Naive thymus-derived CD8-positive, alpha-beta T cell (primary cell): Measurements from ENCODE around the gene SCMH1. TPM values are rescaled to one million over a fixed set of nuclear protein-coding genes. Genes with fewer than 3 reads are reported as not detected.
A peak's percentile ranks its signal among the peaks of the same experiment; 100 is the strongest.

Experiments
- ATAC-seq, 2 donors: fragments of 150-1000 bp; cut with Tn5 transposase in 1 of 2; sonication (Bioruptor Pico), chemical (Tn5 transposase) in 1 of 2; 1 replicate in 1 of 2; 2 replicates in 1 of 2; pipeline ENCODE4 v1.10.0; 2021; ENCODE audit warnings: mild to moderate bottlenecking in 2 of 2, moderate library complexity in 2 of 2
- POLR2A ChIA-PET: fragments of 350-600 bp; sonication (Branson Sonifier 250); formaldehyde crosslinking; loops from one replicate; lab custom pipeline; 2021; ENCODE audit warnings: antibody characterized with exemption; lab: Charles Lee
- DNase-seq, 10 donors: peaks; one replicate each; pipeline versions ENCODE4 v3.0.0 to v3.0.0-alpha.2; 2020 to 2022
- H3K27ac Mint-ChIP-seq, 10 donors: one replicate each; pipeline ENCODE4 v1.8.0; 2020 to 2022; ENCODE audit warnings: mild to moderate bottlenecking in 10 of 10, mixed read lengths in 10 of 10, moderate library complexity in 4 of 10, inconsistent platforms in 1 of 10
- H3K27me3 Mint-ChIP-seq, 5 donors: one replicate each; pipeline ENCODE4 v1.8.0; 2021 to 2022; ENCODE audit warnings: mixed read lengths in 5 of 5
- H3K36me3 Mint-ChIP-seq, 3 donors: one replicate each; pipeline ENCODE4 v1.8.0; 2020 to 2022; ENCODE audit warnings: mixed read lengths in 3 of 3, mild to moderate bottlenecking in 2 of 3, inconsistent platforms in 1 of 3
- H3K4me1 Mint-ChIP-seq, 4 donors: one replicate each; pipeline ENCODE4 v1.8.0; 2021 to 2022; ENCODE audit warnings: mixed read lengths in 4 of 4
- H3K4me3 Mint-ChIP-seq, 10 donors: one replicate each; pipeline ENCODE4 v1.8.0; 2020 to 2022; ENCODE audit warnings: mild to moderate bottlenecking in 10 of 10, mixed read lengths in 10 of 10, moderate library complexity in 6 of 10, inconsistent platforms in 1 of 10
- H3K9me3 Mint-ChIP-seq, 9 donors: one replicate each; pipeline ENCODE4 v1.8.0; 2020 to 2022; ENCODE audit warnings: mixed read lengths in 9 of 9, mild to moderate bottlenecking in 3 of 9, inconsistent platforms in 1 of 9, moderate library complexity in 1 of 9
- polyA plus RNA-seq, 3 donors: library from polyadenylated mRNA; unstranded; fragments of 300-500 nt; fragmentation: Illumina TruSeq; gene quantifications; one replicate each; pipeline ENCODE4 v1.2.3, GENCODE V29; 2021
- total RNA-seq, 8 experiments: library from RNA in 2 of 8; stranded (reverse) in 2 of 8; gene quantifications; one replicate each; pipeline ENCODE4 v1.2.3 and lab custom pipeline; 2021 to 2026

SCMH1 gene
- total and polyA plus RNA-seq, 5 experiments from 2014 or later, result 2.5 to 18.1 (median 7.3) TPM

- Mint-ChIP-seq H3K4me3 (peak overlapping the region in 1 of 10 donors; percentile 16), H3K9me3 (no peaks in the 10 kb centered on the region), H3K36me3 (peaks cover 0 to 33% (median 14%) of the 10 kb centered on the region in 3 donors), H3K4me1 (peaks cover 11 to 24% (median 19%) of the 10 kb centered on the region in 4 donors), H3K27me3 (no peaks in the 10 kb centered on the region), H3K27ac (peak overlapping the region in 3 of 10 donors; percentile 17 to 89 (median 47))
- POLR2A ChIA-PET, result no interaction called here
- DNase-seq, result no peak
- ATAC-seq, result no peak
Measured at GRCh38 chr1:41025979-41026819, 215.9 kb downstream of the SCMH1 start.

GRCh38 chr1:41024953-41025352 lies 217.2 kb downstream of the SCMH1 start:
- H3K27me3 Mint-ChIP-seq, result no peaks in the 10 kb centered on the region
- no peak for DNase-seq
- H3K9me3 Mint-ChIP-seq, result no peaks in the 10 kb centered on the region
- H3K4me1 Mint-ChIP-seq, result peaks cover 11 to 24% (median 19%) of the 10 kb centered on the region in 4 donors
- no peak for ATAC-seq
- no peak overlapping the region for H3K4me3 Mint-ChIP-seq
- no peak overlapping the region for H3K27ac Mint-ChIP-seq
- POLR2A ChIA-PET, result no interaction called here
- H3K36me3 Mint-ChIP-seq, result peaks cover 0 to 24% (median 14%) of the 10 kb centered on the region in 3 donors

GRCh38 chr1:41023279-41023990 lies 218.7 kb downstream of the SCMH1 start:
- DNase-seq (no peak), ATAC-seq (no peak)
- Mint-ChIP-seq H3K36me3 (peaks cover 0 to 15% (median 3%) of the 10 kb centered on the region in 3 donors), H3K4me3 (no peak overlapping the region), H3K9me3 (no peaks in the 10 kb centered on the region), H3K27me3 (no peaks in the 10 kb centered on the region), H3K4me1 (peaks cover 15 to 24% (median 21%) of the 10 kb centered on the region in 4 donors), H3K27ac (no peak overlapping the region)
- POLR2A ChIA-PET, result no interaction called here

- Mint-ChIP-seq H3K9me3 (no peaks in the 10 kb centered on the region), H3K36me3 (peaks cover 0 to 8% (median 0%) of the 10 kb centered on the region in 3 donors), H3K4me3 (no peak overlapping the region), H3K4me1 (peaks cover 15 to 24% (median 21%) of the 10 kb centered on the region in 4 donors), H3K27ac (peak overlapping the region in 3 of 10 donors; percentile 21 to 79 (median 31)), H3K27me3 (no peaks in the 10 kb centered on the region)
- POLR2A ChIA-PET, result no interaction called here
- DNase-seq (no peak), ATAC-seq (no peak)
Measured at GRCh38 chr1:41022424-41022823, 219.7 kb downstream of the SCMH1 start.

GRCh38 chr1:41021526-41022308 lies 220.4 kb downstream of the SCMH1 start, which contains the start of gene SLFNL1:
Gene SLFNL1, minus strand, starts transcription at chr1:41021725. Its CDS starts 1,065 bp downstream, at chr1:41020660.
- H3K9me3 Mint-ChIP-seq, result no peaks in the 10 kb centered on the region
- H3K36me3 Mint-ChIP-seq, result peaks cover 0 to 7% (median 0%) of the 10 kb centered on the region in 3 donors
- no peak within 1 kb of the TSS for H3K4me3 Mint-ChIP-seq
- no peak for ATAC-seq
- DNase-seq, result no peak
- POLR2A ChIA-PET, result interaction anchor here (0.6 kb wide), 1 partner anchor 871 kb away, joined by 3 read pairs; no protein-coding TSS in a partner anchor
- no peaks in the 10 kb centered on the region for H3K27me3 Mint-ChIP-seq
- peaks cover 15 to 24% (median 21%) of the 10 kb centered on the region in 4 donors for H3K4me1 Mint-ChIP-seq
- peak within 1 kb of the TSS in 4 of 10 donors; percentile 29 to 79 (median 52) for H3K27ac Mint-ChIP-seq

- DNase-seq, result no peak
- no peaks in the 10 kb centered on the region for H3K9me3 Mint-ChIP-seq
- peaks cover 0 to 9% (median 0%) of the 10 kb centered on the region in 3 donors for H3K36me3 Mint-ChIP-seq
- no peaks in the 10 kb centered on the region for H3K27me3 Mint-ChIP-seq
- H3K4me1 Mint-ChIP-seq, result peaks cover 8 to 15% (median 13%) of the 10 kb centered on the region in 4 donors
- POLR2A ChIA-PET, result no interaction called here
- no peak overlapping the region for H3K4me3 Mint-ChIP-seq
- no peak for ATAC-seq
- peak overlapping the region in 4 of 10 donors; percentile 18 to 79 (median 54) for H3K27ac Mint-ChIP-seq
Measured at GRCh38 chr1:41020654-41021053, 221.5 kb downstream of the SCMH1 start.

- Mint-ChIP-seq H3K27ac (peak overlapping the region in 4 of 10 donors; percentile 18 to 91 (median 54)), H3K27me3 (no peaks in the 10 kb centered on the region), H3K4me1 (peaks cover 8 to 16% (median 13%) of the 10 kb centered on the region in 4 donors), H3K9me3 (no peaks in the 10 kb centered on the region), H3K4me3 (no peak overlapping the region), H3K36me3 (peaks cover 0 to 9% (median 0%) of the 10 kb centered on the region in 3 donors)
- DNase-seq, result no peak
- POLR2A ChIA-PET, result no interaction called here
- no peak for ATAC-seq
Measured at GRCh38 chr1:41020109-41020576, 222.0 kb downstream of the SCMH1 start.

GRCh38 chr1:41019353-41019745 lies 222.8 kb downstream of the SCMH1 start:
- DNase-seq, result no peak
- H3K27me3 Mint-ChIP-seq, result no peaks in the 10 kb centered on the region
- POLR2A ChIA-PET, result no interaction called here
- no peak overlapping the region for H3K4me3 Mint-ChIP-seq
- ATAC-seq, result no peak
- H3K4me1 Mint-ChIP-seq, result peaks cover 16 to 24% (median 21%) of the 10 kb centered on the region in 4 donors
- peaks cover 0 to 11% (median 0%) of the 10 kb centered on the region in 3 donors for H3K36me3 Mint-ChIP-seq
- H3K9me3 Mint-ChIP-seq, result no peaks in the 10 kb centered on the region
- peak overlapping the region in 5 of 10 donors; percentile 21 to 91 (median 78) for H3K27ac Mint-ChIP-seq

GRCh38 chr1:41018018-41018410 lies 224.1 kb downstream of the SCMH1 start:
- ATAC-seq (no peak), DNase-seq (no peak)
- Mint-ChIP-seq H3K4me3 (no peak overlapping the region), H3K4me1 (peaks cover 17 to 28% (median 23%) of the 10 kb centered on the region in 4 donors), H3K27me3 (no peaks in the 10 kb centered on the region), H3K36me3 (peaks cover 0 to 11% (median 2%) of the 10 kb centered on the region in 3 donors), H3K27ac (peak overlapping the region in 2 of 10 donors; percentile 44 to 91), H3K9me3 (no peaks in the 10 kb centered on the region)
- POLR2A ChIA-PET, result no interaction called here

GRCh38 chr1:41017141-41018017 lies 224.7 kb downstream of the SCMH1 start:
- peaks cover 0 to 15% (median 2%) of the 10 kb centered on the region in 3 donors for H3K36me3 Mint-ChIP-seq
- H3K27me3 Mint-ChIP-seq, result no peaks in the 10 kb centered on the region
- DNase-seq, result no peak
- H3K4me1 Mint-ChIP-seq, result peaks cover 17 to 26% (median 23%) of the 10 kb centered on the region in 4 donors
- no peak for ATAC-seq
- H3K27ac Mint-ChIP-seq, result peak overlapping the region in 3 of 10 donors; percentile 22 to 91 (median 44)
- no peaks in the 10 kb centered on the region for H3K9me3 Mint-ChIP-seq
- H3K4me3 Mint-ChIP-seq, result no peak overlapping the region
- POLR2A ChIA-PET, result no interaction called here

- peaks cover 0 to 28% (median 2%) of the 10 kb centered on the region in 3 donors for H3K36me3 Mint-ChIP-seq
- no peaks in the 10 kb centered on the region for H3K27me3 Mint-ChIP-seq
- H3K9me3 Mint-ChIP-seq, result no peaks in the 10 kb centered on the region
- DNase-seq, result no peak
- H3K4me1 Mint-ChIP-seq, result peaks cover 12 to 18% (median 14%) of the 10 kb centered on the region in 4 donors
- peak overlapping the region in 6 of 10 donors; percentile 28 to 67 (median 42) for H3K27ac Mint-ChIP-seq
- H3K4me3 Mint-ChIP-seq, result no peak overlapping the region
- no peak for ATAC-seq
- POLR2A ChIA-PET, result no interaction called here
Measured at GRCh38 chr1:41015897-41016470, 226.1 kb downstream of the SCMH1 start.
